GM12878 (cell line): ENCODE results near the gene CNTNAP2. TPM values are rescaled to one million over a fixed set of nuclear protein-coding genes. Genes with fewer than 3 reads are reported as not detected.

Source experiments
- ATAC-seq: fragments of 200-7000 bp; cut with Tn5 transposase; 3 replicates; pipeline ENCODE4 v1.9.1; 2020; ENCODE audit warnings: mild to moderate bottlenecking, moderate library complexity
- BruUV-seq: library from RNA; stranded (reverse); fragments of 400-500 nt; replicated peaks from 2 replicates; lab custom pipeline; 2021; lab: Mats Ljungman, UMichigan
- CTCF ChIA-PET: fragments of 300-600 bp; sonication (Branson Sonifier 250); formaldehyde crosslinking; extraction: SDS; loops from one replicate; lab custom pipeline; 2021; ENCODE audit warnings: inconsistent platforms; lab: Yijun Ruan, JAX
- POLR2A ChIA-PET: fragments of 350-600 bp; formaldehyde crosslinking; extraction: SDS; loops from one replicate; lab custom pipeline; 2021; ENCODE audit warnings: inconsistent platforms; lab: Charles Lee
- RAD21 ChIA-PET: fragments of 300-600 bp; sonication (Branson Sonifier 250); formaldehyde crosslinking; loops from one replicate; lab custom pipeline; 2023; ENCODE audit warnings: antibody characterized with exemption; ENCODE audit not compliant: unreplicated experiment; lab: Charles Lee
- SMC1A ChIA-PET: fragments of 300-600 bp; sonication (Branson Sonifier 250); formaldehyde crosslinking; loops from one replicate; lab custom pipeline; 2023; ENCODE audit not compliant: unreplicated experiment, uncharacterized antibody; lab: Charles Lee
- DNase-seq: peaks from one replicate; pipeline ENCODE4 v3.0.0-alpha.2; 2011; ENCODE audit warnings: low read depth, low spot score
- FAIRE-seq: peaks from 3 replicates; lab custom pipeline; 2011; peaks lifted over from hg19 to GRCh38; lab: Jason Lieb, UNC
- H2AFZ ChIP-seq: 2 replicates; pipeline ENCODE4 v1.6.0; 2011; ENCODE audit warnings: low read depth, low read length, control low read depth; ENCODE audit not compliant: control insufficient read depth
- H3K27ac ChIP-seq: 2 replicates; pipeline ENCODE4 v1.5.1; 2011; ENCODE audit warnings: control low read depth; ENCODE audit not compliant: control insufficient read depth, insufficient read depth
- H3K27me3 ChIP-seq, 2 experiments: replicated peaks in 1 of 2; 2 replicates each; pipeline versions ENCODE4 v1.6.0 to v1.6.1; 2011; ENCODE audit warnings: low read length in 1 of 2; ENCODE audit not compliant: control insufficient read depth in 2 of 2, insufficient read depth in 2 of 2
- H3K36me3 ChIP-seq, 2 experiments: 2 replicates each; pipeline ENCODE4 v1.5.1; 2011; ENCODE audit warnings: low read length in 1 of 2; ENCODE audit not compliant: control insufficient read depth in 2 of 2, insufficient read depth in 2 of 2
- H3K4me1 ChIP-seq: 2 replicates; pipeline ENCODE4 v1.6.1; 2011; ENCODE audit warnings: mild to moderate bottlenecking, low read length, moderate library complexity, mixed read lengths; ENCODE audit not compliant: control insufficient read depth, insufficient read depth
- H3K4me2 ChIP-seq: 2 replicates; pipeline ENCODE4 v1.6.0; 2011; ENCODE audit warnings: control low read depth; ENCODE audit not compliant: control insufficient read depth, insufficient read depth
- H3K4me3 ChIP-seq: fragments of 200-600 bp; sonication (generic); 2 replicates; pipeline ENCODE4 v1.5.1; 2016
- H3K79me2 ChIP-seq: 2 replicates; pipeline ENCODE4 v1.6.0; 2011; ENCODE audit warnings: low read length; ENCODE audit not compliant: control insufficient read depth, insufficient read depth
- H3K9ac ChIP-seq: 2 replicates; pipeline ENCODE4 v1.8.0; 2011; ENCODE audit warnings: low read length, control low read depth, mixed read lengths; ENCODE audit not compliant: control insufficient read depth, insufficient read depth
- H3K9me3 ChIP-seq: replicated peaks from 3 replicates; pipeline ENCODE4 v1.5.1; 2011; ENCODE audit warnings: mild to moderate bottlenecking, low read length; ENCODE audit not compliant: control insufficient read depth, insufficient read depth
- H4K20me1 ChIP-seq: 2 replicates; pipeline ENCODE4 v1.6.0; 2011; ENCODE audit not compliant: control insufficient read depth, insufficient read depth
- HDAC6 ChIP-seq: fragments of 200-600 bp; sonication (generic); IDR thresholded peaks from one replicate; pipeline ENCODE4 v1.8.0; 2017; ENCODE audit warnings: antibody characterized with exemption; ENCODE audit not compliant: unreplicated experiment
- NRF1 ChIP-seq: conservative IDR thresholded peaks from 2 replicates; pipeline ENCODE4 v1.6.1; 2011; ENCODE audit warnings: mild to moderate bottlenecking, low read depth, low read length, improper control_type of control experiment
- PRDM15 ChIP-seq: fragments of 450-650 bp; formaldehyde crosslinking; IDR thresholded peaks from 2 replicates; pipeline ENCODE4 v1.4.0; 2020; ENCODE audit warnings: mild to moderate bottlenecking, moderate library complexity
- SP1 ChIP-seq: IDR thresholded peaks from one replicate; pipeline ENCODE4 v1.6.1; 2011; ENCODE audit warnings: low read depth, low read length
- STAT1 ChIP-seq: fragments of 450-650 bp; conservative IDR thresholded peaks from 2 replicates; pipeline ENCODE4 v1.6.1; 2014; ENCODE audit warnings: antibody characterized with exemption, mild to moderate bottlenecking
- SUZ12 ChIP-seq: fragments of 200-600 bp; sonication (generic); IDR thresholded peaks from one replicate; pipeline ENCODE4 v1.6.1; 2018; ENCODE audit warnings: antibody characterized with exemption, mild to moderate bottlenecking; ENCODE audit not compliant: unreplicated experiment
- whole genome bisulfite sequencing: methylation state at CpG from one replicate; pipeline ENCODE4 v1.1.6; 2016; ENCODE audit warnings: low lambda C conversion rate; ENCODE audit not compliant: insufficient replicate concordance, insufficient coverage; ENCODE audit errors: missing lambda C conversion rate; 5-methylcytosine and 5-hydroxymethylcytosine counted together
- in situ Hi-C: fragments of 300-500 bp; cut with MboI; formaldehyde crosslinking; loops from 9 replicates; pipeline ENCODE4 v1.14.3; 2018; ENCODE audit warnings: mixed read lengths
- intact Hi-C: fragments of 100-400 bp; cut with micrococcal nuclease; formaldehyde crosslinking; loops from one replicate; pipeline ENCODE4 v1.14.2; 2022; ENCODE audit not compliant: unreplicated experiment
- polyA plus RNA-seq, 11 experiments: library from polyadenylated mRNA; depleted of rRNA in 4 of 11; unstranded in 6 of 11; stranded (reverse) in 5 of 11; fragments of >200 nt; fragmentation: Nextera tagmentation in 4 of 11; fragmentation: Illumina TruSeq in 1 of 11; extraction: Ambion mirVana in 4 of 11; extraction: Trizol in 1 of 11; gene quantifications; 1 replicate in 1 of 11; 2 replicates in 10 of 11; pipeline versions ENCODE4 v1.2.1 to v1.2.3, GENCODE V29; 2011 to 2016; ENCODE audit warnings: inconsistent platforms in 2 of 11, missing spikeins in 2 of 11, low read depth in 1 of 11
- total RNA-seq, 4 experiments: library from RNA; depleted of rRNA in 3 of 4; stranded (reverse); fragments of >200 nt in 3 of 4; fragmentation: Illumina TruSeq in 1 of 4; extraction: Trizol in 1 of 4; gene quantifications; 2 replicates each; pipeline versions ENCODE4 v1.2.1 to v1.2.3, GENCODE V29; 2013 to 2021

Gene CNTNAP2
- total and polyA plus RNA-seq, 10 of the 15 experiments (the other 5 are each of a cell fraction or from before 2014, with no cell fraction given): 0.03 to 0.08 (median 0.03) TPM; not detected in 7

- H3K79me2 ChIP-seq: no peaks in the 10 kb centered on the region
- TF ChIP-seq SP1 (no peak), NRF1 (no peak), SUZ12 (no peak)
- H2AFZ ChIP-seq: no peak overlapping the region
- no peak overlapping the region for H3K4me3 ChIP-seq
- no peak overlapping the region for H3K4me2 ChIP-seq
- no peaks in the 10 kb centered on the region for H3K9me3 ChIP-seq
- FAIRE-seq: no peak
- no TSS peak for BruUV-seq
- ChIA-PET POLR2A (no interaction called here), CTCF (interaction anchor here (1.0 kb wide), 1 partner anchor 10 kb away, joined by 5 read pairs; no protein-coding TSS in a partner anchor), SMC1A (interaction anchor here (0.7 kb wide), 1 partner anchor 66 kb away, joined by 4 read pairs; no protein-coding TSS in a partner anchor), RAD21 (no interaction called here)
- no peak overlapping the region for H3K9ac ChIP-seq
- in situ Hi-C loops (no loop called here), intact Hi-C loops (no loop called here)
- H3K27me3 ChIP-seq: no peaks in the 10 kb centered on the region
- ATAC-seq: no peak
- H4K20me1 ChIP-seq: no peaks in the 10 kb centered on the region
- no peaks in the 10 kb centered on the region for H3K4me1 ChIP-seq
- no peak for DNase-seq
- H3K27ac ChIP-seq: no peak overlapping the region
- H3K36me3 ChIP-seq: no peaks in the 10 kb centered on the region
- 16% methylated on average over 2 of the region's 2 CpGs for WGBS
Measured at GRCh38 chr7:146455091-146455655, 338.6 kb downstream of the CNTNAP2 start.

- DNase-seq: no peak
- H3K4me3 ChIP-seq: no peak overlapping the region
- H2AFZ ChIP-seq: no peak overlapping the region
- CTCF ChIA-PET: no interaction called here
- RAD21 ChIA-PET: no interaction called here
- POLR2A ChIA-PET: no interaction called here
- no peak for TF ChIP-seq PRDM15 (CRISPR knock-in tag)
- TF ChIP-seq HDAC6: no peak
- no peak for TF ChIP-seq STAT1
- SMC1A ChIA-PET: no interaction called here
- in situ Hi-C loops: no loop called here
- H3K27me3 ChIP-seq: no peaks in the 10 kb centered on the region
- FAIRE-seq: no peak
- no TSS peak for BruUV-seq
- no peak overlapping the region for H3K27ac ChIP-seq
- 2% methylated on average over 2 of the region's 2 CpGs for WGBS
- ATAC-seq: no peak
- no peaks in the 10 kb centered on the region for H4K20me1 ChIP-seq
- no peak overlapping the region for H3K4me2 ChIP-seq
- H3K79me2 ChIP-seq: no peaks in the 10 kb centered on the region
- no peaks in the 10 kb centered on the region for H3K36me3 ChIP-seq
- intact Hi-C loops: no loop called here
- no peaks in the 10 kb centered on the region for H3K9me3 ChIP-seq
- H3K4me1 ChIP-seq: no peaks in the 10 kb centered on the region
- no peak overlapping the region for H3K9ac ChIP-seq
Measured at GRCh38 chr7:146479040-146479439, 362.4 kb downstream of the CNTNAP2 start.
